Neural crest cell (in vitro differentiated cells): ENCODE results near the gene ASF1A. TPM values are rescaled to one million over a fixed set of nuclear protein-coding genes. Genes with fewer than 3 reads are reported as not detected.
A peak's percentile ranks its signal among the peaks of the same experiment; 100 is the strongest.

Experiments
- DNase-seq: peaks from one replicate; pipeline ENCODE4 v3.0.0; 2021; ENCODE audit warnings: low read depth, mixed read lengths, low spot score
- H3K27ac Mint-ChIP-seq: one replicate; pipeline ENCODE4 v1.8.0; 2021; ENCODE audit warnings: mild to moderate bottlenecking, mixed read lengths; ENCODE audit not compliant: unreplicated experiment
- H3K27me3 Mint-ChIP-seq: 2 replicates; pipeline ENCODE4 v1.8.0; 2021; ENCODE audit warnings: low read depth, mild to moderate bottlenecking, mixed read lengths
- H3K36me3 Mint-ChIP-seq: 2 replicates; pipeline ENCODE4 v1.8.0; 2021; ENCODE audit warnings: low read depth, mild to moderate bottlenecking, mixed read lengths
- H3K4me1 Mint-ChIP-seq: 2 replicates; pipeline ENCODE4 v1.8.0; 2021; ENCODE audit warnings: mixed read lengths
- H3K4me3 Mint-ChIP-seq: one replicate; pipeline ENCODE4 v1.8.0; 2021; ENCODE audit warnings: mild to moderate bottlenecking, mixed read lengths
- H3K9me3 Mint-ChIP-seq: 2 replicates; pipeline ENCODE4 v1.8.0; 2021; ENCODE audit warnings: mixed read lengths
- total RNA-seq: library from RNA; stranded (reverse); gene quantifications from 2 replicates; pipeline ENCODE4 v1.2.1, GENCODE V29; 2021
- TF ChIP-seq, protein P1 (sequence below): fragments of 200-600 bp; sonication (generic); conservative IDR thresholded peaks from 2 replicates; pipeline ENCODE4 v1.5.0; 2021; ENCODE audit warnings: antibody characterized with exemption, mild to moderate bottlenecking

The ASF1A gene
- total RNA-seq, 1 donor from 2014 or later = 39.6 TPM

DNA sequence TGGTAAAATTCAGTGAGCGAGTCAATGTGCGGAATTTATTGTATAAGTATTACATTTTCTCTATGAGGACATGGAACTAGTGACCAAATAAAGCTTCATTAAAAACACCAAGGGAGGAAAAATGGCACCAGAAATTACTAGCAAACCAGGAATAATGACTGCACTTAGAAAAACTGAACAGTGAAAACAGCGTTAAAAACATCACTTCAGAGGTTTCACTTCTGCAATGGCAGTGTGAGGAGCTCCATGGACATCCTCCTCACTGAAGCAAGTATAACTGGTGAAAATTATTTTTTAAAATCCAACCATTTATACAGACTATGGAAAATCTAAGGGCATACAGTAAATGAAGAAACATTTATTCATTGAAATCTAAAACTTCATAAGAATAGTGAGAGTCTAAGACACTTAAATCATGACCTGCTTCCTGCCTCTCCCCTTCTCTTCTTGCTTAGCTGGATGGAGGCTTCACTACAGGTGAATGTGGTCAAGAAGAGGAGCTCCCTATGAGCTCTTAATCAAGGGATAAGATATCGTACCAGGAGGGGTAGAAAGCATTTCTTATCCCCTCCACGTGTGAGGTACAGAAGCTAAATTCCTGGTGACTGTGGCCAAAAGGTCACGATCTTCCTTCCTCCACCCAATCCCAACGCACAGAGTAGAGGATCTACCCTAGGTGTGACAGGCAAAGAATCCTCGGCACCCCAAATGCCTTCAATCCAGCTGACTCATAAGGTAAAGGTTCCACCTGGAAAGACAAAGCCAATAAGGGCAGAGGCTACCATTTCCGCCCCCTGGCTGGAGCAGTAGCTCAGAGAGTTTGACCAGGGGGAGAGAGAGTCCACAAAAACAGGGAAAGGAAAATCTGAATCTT, 12.3 kb upstream of the ASF1A start:
- Mint-ChIP-seq H3K9me3 (peaks cover 2% of the 10 kb centered on the region), H3K4me1 (no peaks in the 10 kb centered on the region), H3K27me3 (no peaks in the 10 kb centered on the region), H3K27ac (no peak overlapping the region), H3K4me3 (no peak overlapping the region), H3K36me3 (peaks cover 8% of the 10 kb centered on the region)
- no peak for DNase-seq
- TF ChIP-seq, protein P1, sequence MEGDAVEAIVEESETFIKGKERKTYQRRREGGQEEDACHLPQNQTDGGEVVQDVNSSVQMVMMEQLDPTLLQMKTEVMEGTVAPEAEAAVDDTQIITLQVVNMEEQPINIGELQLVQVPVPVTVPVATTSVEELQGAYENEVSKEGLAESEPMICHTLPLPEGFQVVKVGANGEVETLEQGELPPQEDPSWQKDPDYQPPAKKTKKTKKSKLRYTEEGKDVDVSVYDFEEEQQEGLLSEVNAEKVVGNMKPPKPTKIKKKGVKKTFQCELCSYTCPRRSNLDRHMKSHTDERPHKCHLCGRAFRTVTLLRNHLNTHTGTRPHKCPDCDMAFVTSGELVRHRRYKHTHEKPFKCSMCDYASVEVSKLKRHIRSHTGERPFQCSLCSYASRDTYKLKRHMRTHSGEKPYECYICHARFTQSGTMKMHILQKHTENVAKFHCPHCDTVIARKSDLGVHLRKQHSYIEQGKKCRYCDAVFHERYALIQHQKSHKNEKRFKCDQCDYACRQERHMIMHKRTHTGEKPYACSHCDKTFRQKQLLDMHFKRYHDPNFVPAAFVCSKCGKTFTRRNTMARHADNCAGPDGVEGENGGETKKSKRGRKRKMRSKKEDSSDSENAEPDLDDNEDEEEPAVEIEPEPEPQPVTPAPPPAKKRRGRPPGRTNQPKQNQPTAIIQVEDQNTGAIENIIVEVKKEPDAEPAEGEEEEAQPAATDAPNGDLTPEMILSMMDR = no peak

DNA sequence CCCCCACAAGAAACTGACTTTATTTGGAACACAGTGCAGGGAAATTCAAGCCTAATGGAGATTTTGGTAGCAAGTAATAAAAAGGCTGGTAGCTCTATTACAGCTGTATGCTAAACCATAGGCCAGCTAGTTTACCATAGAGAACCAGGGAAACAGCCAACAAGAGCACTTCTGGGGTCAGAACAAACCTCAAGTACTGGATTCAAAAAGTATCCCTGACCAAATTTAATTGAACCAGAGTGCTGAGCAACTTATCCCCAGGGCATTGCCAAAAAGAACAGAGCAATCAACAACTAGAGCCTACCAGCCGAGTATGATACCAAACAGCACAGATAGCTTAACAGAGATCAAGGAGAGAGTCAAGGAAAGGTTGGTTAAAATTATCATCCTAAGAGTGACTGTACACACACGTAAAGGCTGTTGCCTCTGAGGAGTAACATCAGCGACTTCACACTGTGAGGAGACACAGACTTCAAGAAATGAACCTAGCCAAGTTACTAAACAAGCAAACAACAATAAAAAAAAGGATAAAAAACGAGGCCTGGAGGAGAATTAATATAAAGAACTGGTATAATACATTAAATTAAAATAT, 11.5 kb upstream of the ASF1A start:
- Mint-ChIP-seq H3K27me3 (no peaks in the 10 kb centered on the region), H3K4me3 (no peak overlapping the region), H3K27ac (no peak overlapping the region), H3K4me1 (no peaks in the 10 kb centered on the region), H3K9me3 (peaks cover 2% of the 10 kb centered on the region), H3K36me3 (peaks cover 8% of the 10 kb centered on the region)
- TF ChIP-seq, protein P1 = no peak
- no peak for DNase-seq

DNA sequence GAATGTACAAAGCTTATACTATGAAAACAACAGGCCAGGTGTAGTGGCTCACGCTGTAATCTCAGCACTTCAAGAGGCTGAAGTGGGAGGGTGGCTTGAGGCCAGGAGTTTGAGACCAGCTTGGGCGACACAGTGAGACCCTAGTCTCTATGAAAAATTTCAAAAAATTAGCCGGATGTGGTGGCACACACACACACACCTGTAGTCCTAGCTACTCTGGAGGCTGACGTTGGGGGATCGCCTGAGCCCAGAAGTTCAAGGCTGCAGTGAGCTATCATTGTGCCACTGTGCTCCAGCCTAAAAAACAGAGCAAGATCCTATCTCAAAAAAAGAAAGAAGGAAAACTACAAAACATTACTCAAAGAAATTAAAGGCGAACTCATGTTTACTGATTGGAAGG, 7.3 kb upstream of the ASF1A start:
- H3K9me3 Mint-ChIP-seq = no peaks in the 10 kb centered on the region
- H3K4me1 Mint-ChIP-seq = peaks cover 9% of the 10 kb centered on the region
- H3K4me3 Mint-ChIP-seq = no peak overlapping the region
- TF ChIP-seq, protein P1 = no peak
- no peak for DNase-seq
- H3K27me3 Mint-ChIP-seq = no peaks in the 10 kb centered on the region
- peaks cover 4% of the 10 kb centered on the region for H3K36me3 Mint-ChIP-seq
- H3K27ac Mint-ChIP-seq = no peak overlapping the region

DNA sequence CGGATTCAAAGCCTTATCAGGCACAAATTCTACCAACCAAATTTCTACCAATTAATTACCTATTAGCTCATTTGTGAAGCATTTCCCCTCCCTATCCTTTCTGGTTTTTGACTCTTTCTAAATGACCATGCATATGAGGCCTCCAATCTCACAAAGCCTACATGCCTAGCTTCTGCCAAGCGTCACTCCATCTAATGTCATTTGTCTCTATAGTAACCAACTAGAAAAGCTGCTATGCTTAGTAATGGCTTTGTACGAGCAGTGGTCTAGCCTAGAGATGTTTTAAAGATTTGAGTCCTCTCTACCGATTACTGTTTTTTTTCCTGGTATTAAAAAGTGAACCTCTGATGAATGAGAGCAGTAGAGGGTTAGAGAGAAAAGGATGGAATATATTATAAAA, 4.8 kb upstream of the ASF1A start:
- Mint-ChIP-seq H3K4me3 (peak overlapping the region; percentile 20), H3K36me3 (peaks cover 3% of the 10 kb centered on the region), H3K27me3 (peaks cover 3% of the 10 kb centered on the region), H3K9me3 (no peaks in the 10 kb centered on the region), H3K4me1 (peaks cover 28% of the 10 kb centered on the region), H3K27ac (peak overlapping the region; percentile 5)
- TF ChIP-seq, protein P1 = no peak
- no peak for DNase-seq

DNA sequence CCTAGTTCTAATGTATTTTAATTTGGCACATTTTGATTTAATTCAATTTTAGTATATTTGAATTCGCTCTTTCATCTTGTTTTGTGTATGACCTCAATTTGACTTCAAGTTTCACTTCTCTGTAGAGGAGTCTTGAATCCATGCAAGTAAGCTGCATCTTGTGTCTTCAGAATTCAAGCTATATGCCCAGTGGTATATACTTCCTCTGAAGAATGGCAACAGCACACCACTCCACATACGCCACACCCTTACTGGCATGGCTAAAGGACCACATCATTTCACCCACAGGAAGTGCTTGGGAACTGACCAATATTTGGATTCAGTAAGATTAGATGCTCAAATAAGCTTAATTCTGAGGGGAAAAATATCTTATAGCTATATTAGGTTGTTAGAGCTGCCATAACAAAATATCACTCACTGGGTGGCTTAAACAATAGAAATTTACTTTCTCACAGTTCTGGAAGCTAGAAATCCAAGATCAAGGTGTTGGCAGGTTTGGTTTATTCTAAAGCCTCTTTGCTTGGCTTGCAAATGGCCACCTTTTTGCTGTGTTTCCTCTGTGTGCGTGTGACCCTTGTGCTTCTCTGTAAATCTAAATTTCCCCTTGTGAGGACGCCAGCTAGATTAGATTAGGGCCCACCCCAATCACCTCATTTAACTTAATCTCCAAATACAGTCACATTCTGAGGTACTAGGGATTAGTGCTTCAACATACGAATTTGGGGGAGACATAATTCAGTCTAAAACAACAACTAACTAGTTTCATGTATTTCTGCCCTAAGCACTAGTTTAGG, 2.8 kb upstream of the ASF1A start:
- Mint-ChIP-seq H3K9me3 (no peaks in the 10 kb centered on the region), H3K4me1 (peaks cover 32% of the 10 kb centered on the region), H3K4me3 (peak overlapping the region; percentile 13), H3K36me3 (peaks cover 4% of the 10 kb centered on the region), H3K27ac (no peak overlapping the region), H3K27me3 (peaks cover 4% of the 10 kb centered on the region)
- no peak for DNase-seq
- TF ChIP-seq, protein P1 = no peak
